HG02763 (cell line): ENCODE data around the gene ALDH1L1.
"Not testable (repeated sequence)": the region's sequence is repeated elsewhere in the genome, so short reads cannot be mapped to it uniquely, and the experiment has no call there.

ENCODE experiments used
- ATAC-seq: cut with Tn5 transposase; IDR thresholded peaks from one replicate; pipeline ENCODE4 v1.9.1; 2021; ENCODE audit warnings: mild to moderate bottlenecking, moderate library complexity; ENCODE audit not compliant: unreplicated experiment

The ALDH1L1 gene

DNA sequence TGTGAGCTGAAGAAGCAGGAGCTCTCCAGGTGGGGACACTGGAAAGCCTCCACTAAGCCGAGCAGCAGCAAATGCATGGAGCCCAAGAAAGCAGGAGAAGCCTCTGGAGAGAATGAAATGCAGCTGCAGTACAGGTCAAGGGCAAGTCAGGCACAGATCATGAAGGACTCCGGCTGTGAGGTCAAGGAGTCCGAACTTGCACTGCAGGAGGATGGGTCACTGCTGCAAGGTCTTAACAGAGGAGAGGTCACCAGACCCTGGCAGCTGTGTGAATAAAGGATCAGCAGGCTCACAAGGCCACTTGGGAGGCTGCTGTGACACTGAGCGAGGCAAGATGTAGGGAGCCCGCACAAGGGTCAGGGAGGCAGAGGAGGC lies 71.7 kb downstream of the ALDH1L1 start:
- ATAC-seq: no peak

DNA sequence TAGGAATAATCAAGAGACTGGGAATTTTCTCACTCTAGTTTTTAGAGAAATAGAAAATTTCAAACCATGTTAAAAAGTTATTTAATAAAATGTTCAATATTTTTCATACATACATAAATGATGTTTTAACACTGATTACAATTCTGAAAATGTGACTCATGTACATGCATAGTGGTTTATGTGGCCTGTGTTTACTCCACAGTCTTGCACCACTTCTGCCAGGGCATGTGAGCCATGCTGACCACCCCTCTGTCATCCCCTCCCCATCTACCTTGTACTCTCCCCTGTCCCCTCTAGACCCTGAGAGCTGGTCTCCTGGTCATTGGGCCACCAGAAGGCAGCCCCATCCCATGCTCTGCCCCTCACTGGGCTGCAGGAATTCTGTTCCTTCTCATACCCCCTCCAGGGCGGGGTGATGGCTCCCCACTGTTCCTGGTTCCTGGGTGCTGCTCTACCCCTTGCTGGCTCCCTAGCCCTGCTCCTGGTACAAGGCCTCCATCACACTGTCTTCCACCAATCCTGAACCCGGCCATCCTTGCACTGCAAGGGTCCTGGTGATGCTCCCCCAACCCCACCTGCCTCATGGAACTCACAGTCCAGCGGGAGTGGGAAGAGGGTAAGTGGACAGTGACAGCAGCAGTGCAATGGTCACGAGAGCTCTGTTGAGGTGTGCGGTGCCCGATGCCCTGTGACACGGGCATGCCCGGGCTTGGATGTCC lies 72.3 kb downstream of the ALDH1L1 start:
- ATAC-seq: no peak

DNA sequence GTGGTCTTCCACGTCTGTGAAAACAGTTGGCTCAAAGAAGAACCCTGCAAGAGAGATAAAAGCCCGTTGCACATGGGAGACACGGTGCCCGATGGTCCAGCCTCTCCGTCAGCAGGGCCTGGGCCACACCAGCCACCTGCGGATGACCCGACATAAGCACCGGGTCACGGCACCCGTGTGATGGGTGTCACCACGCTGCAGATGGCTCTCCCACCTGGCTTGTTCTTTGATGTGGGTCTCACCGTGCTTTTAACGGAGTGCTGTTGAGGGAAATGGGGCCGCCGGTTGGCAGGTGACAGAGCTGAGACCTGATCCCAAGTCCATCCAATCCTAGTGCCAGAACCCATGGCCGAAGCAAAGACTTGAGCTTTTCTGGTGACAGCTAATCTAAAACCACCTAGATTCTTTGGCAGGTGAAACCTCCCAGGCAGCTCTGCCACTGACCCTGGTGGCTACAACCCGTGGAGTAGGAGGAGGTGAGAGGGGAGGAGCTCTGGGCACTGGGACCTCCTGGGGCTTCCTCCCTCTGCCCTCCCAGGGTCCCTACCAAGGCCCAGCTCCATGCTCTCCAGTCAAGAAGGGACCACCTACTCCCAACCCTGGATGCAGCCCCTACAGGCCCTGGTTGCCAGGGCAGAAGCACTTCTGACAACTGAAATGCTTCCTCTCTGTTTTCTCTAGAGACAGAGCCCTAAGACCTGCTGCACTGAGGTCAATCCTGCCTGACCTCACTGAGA lies 73.0 kb downstream of the ALDH1L1 start:
- ATAC-seq: no peak

DNA sequence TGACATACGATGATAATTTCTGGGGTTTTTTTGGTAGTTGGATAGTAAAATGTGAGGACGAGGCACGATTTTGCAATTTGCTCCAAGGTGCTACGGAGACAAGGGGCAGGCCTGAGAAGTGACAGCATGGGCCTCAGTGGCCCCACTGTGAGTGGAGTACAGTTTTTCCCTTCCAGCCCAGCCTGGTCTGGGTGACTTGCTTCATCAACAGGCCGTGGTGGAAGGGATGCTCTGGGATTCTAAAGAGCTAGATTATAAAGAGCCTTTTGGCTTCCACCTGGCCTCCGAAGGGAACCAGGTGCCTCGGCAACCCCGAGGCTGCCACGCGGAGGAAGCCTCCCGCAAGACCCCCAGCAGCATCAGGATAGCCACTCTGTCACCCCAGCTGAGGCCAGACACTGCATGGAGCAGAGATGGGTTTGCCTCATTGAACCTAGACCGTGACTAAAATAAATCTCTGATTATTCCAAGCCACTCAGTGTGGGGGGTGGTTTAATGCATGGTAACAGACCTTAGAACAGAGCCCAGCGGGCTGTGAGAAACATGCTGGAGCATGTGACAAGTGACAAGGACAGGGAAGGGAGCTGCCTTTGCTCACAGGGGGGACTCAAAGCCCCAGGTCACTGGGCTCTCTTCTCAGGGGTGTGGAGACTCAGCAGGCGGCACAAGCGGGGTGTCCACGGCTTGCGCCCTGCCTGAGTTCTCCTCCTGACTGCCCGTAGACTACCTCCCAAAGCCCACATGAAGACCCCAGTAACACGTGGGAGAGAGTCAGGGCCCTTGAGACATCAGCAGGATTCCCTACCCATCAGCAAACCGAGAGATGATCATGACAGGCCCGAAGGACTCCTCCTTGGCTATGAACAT lies 73.8 kb downstream of the ALDH1L1 start:
- ATAC-seq: no peak

DNA sequence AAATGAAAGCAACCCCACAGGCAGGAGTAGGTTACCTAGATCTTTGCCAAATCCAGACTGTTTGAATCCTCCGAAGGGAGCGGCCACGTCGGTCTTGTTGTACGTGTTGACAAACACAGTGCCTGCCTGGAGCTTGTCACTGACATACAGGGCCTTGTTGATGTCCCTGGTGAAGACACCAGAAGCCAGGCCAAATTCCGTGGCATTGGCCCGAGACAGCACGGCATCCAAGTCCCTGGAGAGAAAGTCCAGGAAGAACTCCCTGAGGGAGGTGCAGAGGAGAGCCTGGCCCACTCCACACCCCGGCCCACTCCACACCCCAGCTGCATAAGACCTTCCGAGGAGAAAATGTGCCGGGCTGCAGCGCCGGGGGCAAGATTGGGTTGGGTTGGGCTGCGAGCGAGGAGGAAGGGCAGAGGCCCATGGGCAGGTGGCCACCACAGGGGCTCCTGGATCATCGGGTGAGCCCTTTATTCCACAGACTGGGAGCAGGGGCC lies 74.6 kb downstream of the ALDH1L1 start:
- no peak for ATAC-seq

DNA sequence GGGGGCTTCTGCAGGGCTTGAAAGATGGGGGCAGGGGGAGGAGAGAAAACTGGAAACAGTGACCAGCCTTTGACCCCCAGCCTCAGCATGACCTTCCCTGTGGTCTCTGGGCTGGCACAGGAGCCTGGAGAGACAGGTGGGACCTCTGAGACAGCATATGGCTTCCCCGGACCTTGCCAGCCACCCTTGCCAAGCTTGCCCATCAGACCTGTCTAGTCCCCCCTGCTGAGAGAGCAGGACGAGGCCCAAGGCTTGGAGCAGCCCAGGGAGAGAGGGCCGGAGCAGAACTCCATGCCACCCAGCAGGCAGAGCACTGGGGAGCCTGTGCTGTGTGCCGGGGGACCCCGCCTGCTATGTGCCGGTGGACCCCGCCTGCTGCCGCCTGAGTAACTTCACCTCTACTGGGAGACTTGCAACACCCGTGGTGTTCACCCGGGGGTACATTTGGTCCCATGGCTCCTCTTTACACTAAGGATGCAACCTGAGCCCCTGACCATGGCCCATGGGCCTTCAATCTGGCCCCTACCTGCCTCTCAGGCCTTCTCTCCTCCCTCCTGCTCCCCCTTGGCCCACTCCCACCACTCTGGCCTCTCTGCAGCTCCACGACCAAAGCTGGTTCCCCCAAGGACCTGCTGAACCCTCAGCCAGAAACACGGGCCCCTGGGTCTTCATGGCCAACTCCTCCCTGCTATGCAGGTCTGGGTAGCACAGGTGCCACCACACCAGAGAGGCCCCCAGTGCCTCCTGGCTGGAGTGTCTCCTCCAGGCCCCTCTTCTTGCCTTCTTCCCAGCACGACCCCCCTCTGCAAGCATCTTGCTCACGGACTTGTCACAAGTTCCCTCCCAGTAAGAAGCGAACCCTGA lies 75.4 kb downstream of the ALDH1L1 start:
- ATAC-seq: no peak

DNA sequence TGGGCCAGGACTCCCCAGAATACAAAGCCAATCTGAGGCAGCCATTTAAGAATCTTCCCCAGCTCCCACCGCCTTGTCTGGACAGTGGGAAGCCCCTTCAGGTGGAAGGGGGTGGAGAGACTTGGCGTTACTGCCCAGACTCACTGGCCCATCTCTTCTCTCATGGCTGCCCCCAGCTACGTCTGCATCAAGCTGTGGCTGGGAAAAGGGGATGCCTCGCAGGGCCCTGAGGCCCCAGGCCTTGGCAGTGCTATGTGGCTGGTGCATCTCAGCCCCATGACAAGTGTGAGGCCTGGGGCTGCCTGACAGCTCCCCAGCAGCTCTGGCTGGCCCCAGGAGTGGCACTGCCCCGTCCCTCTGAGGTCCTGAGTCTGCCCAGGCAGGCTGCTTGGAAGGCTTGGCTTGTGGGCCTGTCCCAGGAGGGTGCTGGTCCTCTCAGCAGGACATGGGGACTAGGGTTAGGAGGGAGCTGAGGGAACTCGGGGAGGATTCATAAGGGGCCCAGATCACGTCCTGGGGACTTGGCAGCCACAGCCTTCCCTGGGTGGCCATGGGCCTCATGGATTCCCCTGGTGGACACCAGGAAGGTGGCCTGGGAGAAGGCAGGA lies 76.3 kb downstream of the ALDH1L1 start:
- no peak for ATAC-seq

DNA sequence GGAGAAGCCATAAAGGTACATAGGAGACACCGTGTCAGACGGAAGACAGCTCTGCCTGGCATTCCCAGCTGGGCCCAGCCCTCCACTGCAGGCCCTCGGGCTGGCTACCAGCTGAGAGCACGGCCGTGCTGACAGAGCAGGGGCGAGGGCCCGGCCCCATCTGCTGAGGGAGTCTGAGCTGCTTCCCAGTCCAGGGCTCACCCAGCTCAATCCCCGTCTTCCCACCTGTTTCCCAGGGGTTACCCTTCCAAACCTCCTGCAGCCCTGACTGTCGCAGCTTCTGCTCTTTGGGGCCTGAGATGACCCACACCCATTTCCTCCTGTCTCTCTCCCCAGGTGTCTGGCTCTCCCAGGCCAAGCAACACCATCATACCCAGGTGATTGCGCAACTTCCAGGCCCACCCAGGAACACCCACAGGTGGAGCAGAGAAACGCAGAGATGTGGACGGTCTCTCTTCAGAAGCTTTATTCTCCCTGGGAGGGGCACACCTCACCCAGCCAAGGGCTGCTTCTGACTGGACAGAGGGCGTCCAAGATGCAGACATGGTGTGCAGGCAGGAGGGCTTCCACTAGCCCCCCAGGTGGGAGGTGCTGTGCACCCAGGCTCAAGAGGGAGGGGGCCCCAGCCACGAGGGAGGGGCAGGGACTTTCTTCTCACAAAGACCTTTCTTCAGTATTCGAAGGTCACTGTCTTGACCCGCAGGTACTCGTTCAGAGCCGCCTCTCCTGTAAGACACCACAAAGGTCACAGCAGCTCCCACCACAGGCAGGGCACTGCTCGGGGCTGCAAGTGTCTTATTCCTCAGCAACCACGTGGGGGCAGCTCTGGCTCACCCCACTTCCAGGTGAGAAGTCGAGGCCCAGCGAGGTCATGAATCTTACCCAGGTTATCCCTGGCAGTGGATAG lies 77.0 kb downstream of the ALDH1L1 start:
- no peak for ATAC-seq

DNA sequence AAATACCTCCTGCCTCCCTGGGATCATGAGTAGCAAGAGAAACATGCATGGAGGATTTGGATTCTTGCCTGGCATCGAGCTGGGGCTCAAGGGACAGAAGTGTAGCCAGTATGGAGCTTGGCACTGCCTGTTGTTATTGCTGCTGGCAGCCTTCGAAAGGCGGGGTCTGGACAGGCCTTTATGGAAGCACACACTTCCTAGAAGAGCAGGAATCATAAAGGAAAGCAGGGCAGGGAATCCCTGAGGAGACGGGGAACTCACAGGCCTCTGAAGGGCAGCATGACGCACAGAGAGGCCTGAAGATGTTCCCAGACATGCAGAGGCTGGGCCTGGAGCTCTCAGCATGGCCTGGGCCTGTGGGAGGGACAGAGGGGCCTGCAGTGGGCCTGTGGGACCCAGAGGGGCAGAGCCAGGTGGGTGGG lies 77.8 kb downstream of the ALDH1L1 start:
- ATAC-seq: no peak

DNA sequence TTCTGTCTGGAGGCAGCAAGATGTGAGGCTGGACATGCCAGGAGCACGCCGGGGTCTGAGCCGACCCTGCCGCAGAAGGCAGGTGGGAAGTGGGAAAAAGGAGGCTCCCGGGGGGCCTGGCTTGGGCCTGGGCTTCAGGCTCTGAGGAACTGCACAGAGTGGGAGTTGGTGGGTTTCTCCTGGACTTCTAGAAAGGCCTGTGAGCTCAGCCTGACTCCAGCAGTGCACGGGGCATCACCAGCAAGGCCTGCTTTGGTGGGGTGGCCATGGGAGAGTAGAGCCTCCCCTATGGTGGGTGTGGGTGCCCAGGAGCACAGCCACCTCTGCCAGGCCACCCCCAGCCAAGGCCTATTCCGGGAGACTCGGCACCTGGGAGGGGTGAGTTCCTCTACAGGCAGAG lies 78.4 kb downstream of the ALDH1L1 start:
- ATAC-seq: no peak

DNA sequence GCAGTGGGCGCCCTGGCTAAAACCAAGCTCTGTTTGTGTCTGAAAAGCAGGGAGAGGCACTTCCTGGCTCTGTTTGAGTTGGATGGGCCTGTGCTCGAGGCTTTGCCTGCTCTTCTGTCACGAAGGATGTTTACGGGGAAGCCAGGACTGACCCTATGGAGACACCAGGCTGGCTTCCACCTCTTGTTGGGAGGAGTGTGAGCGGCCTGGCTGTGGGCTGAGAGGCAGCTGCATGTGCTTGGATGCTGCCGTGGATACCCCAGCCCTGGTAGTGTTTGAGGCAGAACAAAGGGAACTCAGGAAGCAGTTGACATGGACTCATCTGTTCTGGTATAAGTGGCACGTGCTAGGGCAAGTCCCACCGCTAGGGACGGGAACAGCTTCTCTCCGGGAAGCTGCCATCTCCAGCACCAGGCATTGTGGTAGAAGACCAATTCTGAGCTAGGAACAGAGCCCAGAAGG lies 78.8 kb downstream of the ALDH1L1 start:
- no peak for ATAC-seq

DNA sequence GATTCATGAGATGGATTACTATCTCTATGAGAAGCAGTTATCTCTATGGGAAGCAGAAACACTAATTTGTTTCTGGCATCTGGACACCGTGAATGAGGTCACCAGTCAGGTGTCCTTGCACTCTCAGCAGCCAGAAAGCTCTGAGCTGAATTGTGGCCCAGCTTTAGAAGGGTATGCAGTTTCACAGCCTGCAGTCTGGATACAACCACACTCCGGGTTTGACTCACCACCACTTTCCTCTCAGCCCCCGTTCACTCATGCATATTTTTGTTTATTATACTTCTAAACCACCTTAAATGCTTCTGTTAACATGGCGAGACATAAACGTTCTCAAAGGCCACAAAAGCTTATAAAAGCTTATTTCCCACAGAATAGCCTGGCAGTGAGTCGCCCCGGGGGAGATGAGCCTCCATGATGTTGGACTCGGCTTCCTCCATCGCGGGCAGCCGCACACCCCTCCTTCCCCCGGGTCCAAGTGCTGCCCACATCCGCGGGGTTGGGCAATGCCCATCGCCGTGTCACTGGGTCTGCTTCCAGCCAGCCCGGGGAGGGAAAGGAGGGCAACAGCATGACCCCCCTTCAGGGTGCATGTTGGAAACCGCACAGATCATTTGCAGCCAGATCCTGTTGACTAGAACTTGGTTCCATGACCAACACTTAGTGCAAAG lies 79.6 kb downstream of the ALDH1L1 start:
- no peak for ATAC-seq

DNA sequence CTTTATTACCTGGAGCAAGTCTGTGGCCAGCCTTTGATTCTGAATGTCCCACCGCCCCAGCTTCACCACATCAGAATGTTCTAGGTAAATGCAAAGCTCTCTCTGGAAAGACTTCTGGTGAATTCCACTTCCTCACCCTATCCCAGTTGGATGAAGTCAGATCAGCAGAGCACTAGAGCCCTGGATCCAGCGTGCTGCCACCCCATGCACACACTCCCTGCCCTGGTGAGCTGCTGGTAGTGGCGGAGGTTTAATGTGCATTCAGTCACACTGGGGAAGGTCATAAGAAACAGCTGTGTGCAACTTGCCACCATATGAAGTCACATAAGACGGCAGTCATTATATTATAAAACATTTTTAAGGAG lies 80.1 kb downstream of the ALDH1L1 start:
- no peak for ATAC-seq

DNA sequence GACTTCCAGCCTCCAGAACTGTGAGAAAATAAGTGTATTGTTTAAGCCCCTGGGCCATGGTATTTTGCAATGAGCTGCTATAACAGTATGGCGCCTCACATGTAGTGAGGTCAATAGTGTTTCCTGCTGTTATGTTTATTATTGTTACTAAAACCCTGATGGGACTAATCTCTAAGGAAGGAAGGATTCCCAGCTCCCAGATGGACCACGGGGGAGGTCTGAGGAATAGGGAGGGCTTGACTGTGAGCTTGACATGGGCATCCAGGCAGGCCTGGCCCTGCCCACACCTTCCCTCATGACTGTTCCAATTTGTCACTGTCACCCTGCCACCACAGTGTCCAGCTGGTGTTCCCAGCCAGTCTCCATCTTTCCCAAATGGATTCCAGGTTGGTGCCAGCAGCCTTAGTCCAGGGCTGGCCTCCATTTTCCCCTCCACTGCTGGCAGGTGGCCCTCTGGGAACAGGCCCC lies 82.0 kb downstream of the ALDH1L1 start:
- no peak for ATAC-seq

DNA sequence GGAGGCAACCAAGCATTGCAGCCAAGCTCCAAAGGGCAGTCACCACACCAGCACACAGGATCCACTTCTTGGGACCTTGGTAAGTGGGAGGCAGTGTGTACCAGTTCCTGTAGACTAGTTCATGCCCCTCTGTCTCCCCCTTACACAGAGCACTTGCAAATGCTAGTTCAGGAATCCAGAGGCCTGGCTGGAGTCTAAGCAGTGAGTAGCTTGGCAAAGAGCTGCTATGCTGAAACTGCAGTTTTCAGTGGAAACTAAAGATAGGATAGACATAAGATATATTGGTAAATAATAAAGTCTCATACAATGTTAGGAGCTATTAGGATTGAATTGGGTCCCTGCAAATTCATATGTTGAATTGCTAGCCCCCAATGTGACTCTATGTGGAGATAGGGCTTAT lies 82.6 kb downstream of the ALDH1L1 start:
- ATAC-seq: no peak

DNA sequence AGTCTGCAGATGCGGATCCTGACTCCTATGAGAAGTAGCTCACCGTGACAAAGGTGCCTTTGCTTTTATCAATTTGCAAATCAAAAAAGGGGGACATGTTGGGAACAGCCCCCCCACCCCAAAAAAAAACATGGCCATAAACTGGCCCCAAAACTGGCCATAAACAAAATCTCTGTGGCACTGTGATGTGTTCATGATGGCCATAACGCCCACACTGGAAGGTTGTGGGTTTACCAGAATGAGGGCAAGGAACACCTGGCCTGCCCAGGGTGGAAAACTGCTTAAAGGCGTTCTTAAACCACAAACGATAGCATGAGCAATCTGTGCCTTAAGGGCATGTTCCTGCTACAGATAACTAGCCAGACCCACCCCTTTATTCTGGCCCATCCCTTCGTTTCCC lies 84.1 kb downstream of the ALDH1L1 start:
- not testable (repeated sequence) for ATAC-seq

DNA sequence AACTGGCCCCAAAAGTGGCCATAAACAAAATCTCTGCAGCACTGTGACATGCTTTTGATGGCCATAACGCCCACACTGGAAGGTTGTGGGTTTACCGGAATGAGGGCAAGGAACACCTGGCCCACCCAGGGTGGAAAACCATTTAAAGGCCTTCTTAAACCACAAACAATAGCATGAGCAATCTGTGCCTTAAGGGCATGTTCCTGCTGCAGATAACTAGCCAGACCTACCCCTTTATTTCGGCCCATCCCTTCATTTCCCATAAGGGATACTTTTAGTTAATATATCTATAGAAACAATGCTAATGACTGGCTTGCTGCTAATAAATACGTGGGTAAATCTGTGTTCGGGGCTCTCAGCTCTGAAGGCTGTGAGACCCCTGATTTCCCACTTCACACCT lies 88.3 kb downstream of the ALDH1L1 start:
- not testable (repeated sequence) for ATAC-seq

DNA sequence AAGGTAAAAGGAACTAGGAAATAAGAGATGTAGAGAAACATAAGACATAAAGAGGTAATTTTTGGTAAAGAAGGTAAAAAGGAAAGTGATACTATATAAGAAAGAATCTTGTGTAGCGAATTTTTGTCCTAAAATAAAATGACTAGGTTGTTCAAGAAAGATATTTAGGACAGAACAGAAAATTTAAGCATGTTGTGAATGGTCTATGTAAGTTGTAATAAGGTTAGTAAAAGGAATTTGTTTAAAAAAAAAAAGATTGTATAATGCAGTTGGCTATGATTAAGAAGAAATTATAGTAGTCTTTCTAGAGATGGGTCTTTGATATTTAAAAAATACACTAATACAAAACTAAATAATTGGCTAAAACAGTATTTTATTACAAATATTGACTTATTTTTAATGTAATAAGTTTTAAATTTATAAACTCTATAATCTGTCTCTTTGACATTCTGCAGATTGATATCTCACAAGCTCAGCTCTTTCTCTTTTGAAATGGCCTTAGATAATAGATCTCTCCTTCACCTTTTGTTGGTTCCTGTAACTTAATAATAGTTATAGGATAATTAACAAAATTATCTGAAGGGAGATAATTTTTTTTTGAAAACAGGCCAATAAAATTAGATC lies 92.7 kb downstream of the ALDH1L1 start:
- ATAC-seq: no peak
